Glutamatergic neuron (in vitro differentiated cells): ENCODE data around the gene NBEA. TPM values are rescaled to one million over a fixed set of nuclear protein-coding genes. Genes with fewer than 3 reads are reported as not detected.

ENCODE experiments used
- DNase-seq: peaks from one replicate; pipeline ENCODE4 v3.0.0; 2022
- H3K27ac Mint-ChIP-seq: one replicate; pipeline ENCODE4 v1.8.0; 2020; ENCODE audit warnings: mild to moderate bottlenecking, mixed read lengths, inconsistent platforms; ENCODE audit not compliant: unreplicated experiment
- H3K27me3 Mint-ChIP-seq: one replicate; pipeline ENCODE4 v1.8.0; 2020; ENCODE audit warnings: mild to moderate bottlenecking, moderate library complexity, mixed read lengths, inconsistent platforms; ENCODE audit not compliant: unreplicated experiment
- H3K36me3 Mint-ChIP-seq: one replicate; pipeline ENCODE4 v1.8.0; 2020; ENCODE audit warnings: mild to moderate bottlenecking, mixed read lengths, inconsistent platforms; ENCODE audit not compliant: unreplicated experiment
- H3K4me1 Mint-ChIP-seq: one replicate; pipeline ENCODE4 v1.8.0; 2020; ENCODE audit warnings: mild to moderate bottlenecking, low read depth, mixed read lengths, inconsistent platforms; ENCODE audit not compliant: unreplicated experiment
- H3K4me3 Mint-ChIP-seq: one replicate; pipeline ENCODE4 v1.8.0; 2020; ENCODE audit warnings: mild to moderate bottlenecking, mixed read lengths, inconsistent platforms; ENCODE audit not compliant: unreplicated experiment
- H3K9me3 Mint-ChIP-seq: one replicate; pipeline ENCODE4 v1.8.0; 2020; ENCODE audit warnings: mild to moderate bottlenecking, moderate library complexity, mixed read lengths, inconsistent platforms; ENCODE audit not compliant: unreplicated experiment
- CTCF ChIP-seq: fragments of 200-600 bp; sonication (generic); IDR thresholded peaks from one replicate; pipeline ENCODE4 v1.5.0; 2021; ENCODE audit not compliant: partially characterized antibody, unreplicated experiment
- total RNA-seq: library from RNA; stranded (reverse); fragmentation: NEBNext Ultra II Directional; extraction: Animal tissue kit (Norgen Biotek cat#: 25700); gene quantifications from one replicate; pipeline ENCODE4 v1.2.1, GENCODE V29; 2021; ENCODE audit not compliant: unreplicated experiment

Gene NBEA
- total RNA-seq, 1 donor from 2014 or later: 48.3 TPM

DNA sequence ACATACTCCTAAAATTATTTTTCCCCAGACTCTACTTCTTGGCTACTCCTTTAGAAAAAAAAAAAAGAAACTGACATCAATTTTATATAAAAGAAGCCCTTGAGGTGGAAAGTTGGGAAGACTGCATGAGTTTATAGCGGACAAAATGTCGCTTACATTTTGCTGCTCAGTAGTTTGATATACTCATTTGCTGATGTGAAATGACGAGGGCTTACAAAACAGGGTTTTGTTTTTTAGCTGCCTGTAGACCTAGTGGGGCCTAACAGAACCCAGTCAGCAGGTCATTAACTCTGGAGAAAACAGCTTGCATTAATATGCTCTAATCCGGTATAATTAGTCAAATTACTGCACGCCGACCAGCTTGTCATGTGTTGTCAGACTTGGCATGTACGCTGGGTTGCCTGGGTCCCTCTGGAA, 572.0 kb downstream of the NBEA start:
- peaks cover 14% of the 10 kb centered on the region for H3K4me1 Mint-ChIP-seq
- no peaks in the 10 kb centered on the region for H3K36me3 Mint-ChIP-seq
- H3K4me3 Mint-ChIP-seq: no peak overlapping the region
- H3K9me3 Mint-ChIP-seq: peaks cover 1% of the 10 kb centered on the region
- H3K27me3 Mint-ChIP-seq: no peaks in the 10 kb centered on the region
- TF ChIP-seq CTCF: no peak
- no peak overlapping the region for H3K27ac Mint-ChIP-seq
- no peak for DNase-seq

DNA sequence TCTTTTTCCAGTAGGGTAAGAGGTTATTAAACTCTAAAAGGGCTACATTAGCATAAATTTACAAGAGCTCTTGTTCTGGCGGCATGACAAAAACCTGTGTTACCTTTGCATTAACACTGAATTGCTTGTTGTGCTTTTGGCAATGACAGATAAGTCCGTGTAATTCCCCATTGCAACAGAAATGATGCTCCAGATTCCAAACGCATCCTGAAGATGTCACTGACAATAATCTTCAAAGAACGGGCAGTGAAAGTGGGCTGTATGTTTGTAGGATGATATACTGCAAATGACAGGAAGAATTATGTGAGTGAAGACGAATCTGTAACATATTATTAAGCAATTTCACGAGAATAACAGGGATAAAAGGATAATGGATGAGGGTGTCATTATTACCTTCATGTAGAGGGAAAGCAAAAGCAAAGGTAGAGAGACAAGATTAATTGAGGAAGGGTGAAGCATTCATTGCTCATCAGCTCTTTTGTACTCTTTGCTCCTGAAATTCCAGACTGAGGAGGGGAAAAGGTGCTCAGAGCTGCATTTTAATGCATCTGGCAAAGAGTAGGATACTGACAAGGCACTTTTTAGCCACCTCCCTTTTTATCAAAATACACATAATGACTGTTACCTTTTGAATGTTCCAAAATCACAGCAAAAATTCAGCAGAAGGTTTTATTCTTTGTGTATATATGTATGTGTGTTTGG, 572.9 kb downstream of the NBEA start:
- no peak for TF ChIP-seq CTCF
- Mint-ChIP-seq H3K4me3 (no peak overlapping the region), H3K36me3 (no peaks in the 10 kb centered on the region), H3K4me1 (peaks cover 14% of the 10 kb centered on the region), H3K27ac (no peak overlapping the region), H3K9me3 (peaks cover 2% of the 10 kb centered on the region), H3K27me3 (no peaks in the 10 kb centered on the region)
- no peak for DNase-seq

DNA sequence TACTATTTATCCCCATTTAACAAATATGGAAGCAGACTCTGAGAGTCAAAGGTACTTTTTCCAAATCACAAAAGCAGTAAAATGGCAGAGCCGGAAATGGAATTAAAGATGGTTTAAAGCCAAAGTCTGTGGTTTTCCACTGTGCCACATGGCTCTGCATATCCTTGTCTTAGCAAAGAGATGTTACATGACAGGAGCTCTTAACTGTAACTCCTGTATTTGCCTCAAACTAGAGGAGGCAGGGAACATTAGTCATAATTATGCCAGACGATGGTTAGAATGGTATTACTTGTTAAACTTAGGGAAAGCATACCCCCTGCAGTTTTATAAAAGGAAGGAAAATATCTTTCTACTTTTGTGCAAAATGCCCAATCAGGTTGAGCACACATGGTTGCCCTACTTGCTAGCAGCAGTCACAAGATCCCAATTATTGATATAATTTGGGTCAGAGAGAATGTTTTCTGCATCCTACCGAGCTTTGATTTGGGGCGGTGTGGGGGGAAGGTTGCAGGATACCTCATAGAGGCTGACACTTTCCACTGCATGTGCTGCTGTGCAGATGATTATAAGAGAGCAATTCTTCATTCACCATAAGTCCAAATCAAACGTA, 576.4 kb downstream of the NBEA start:
- Mint-ChIP-seq H3K27me3 (no peaks in the 10 kb centered on the region), H3K4me1 (peaks cover 12% of the 10 kb centered on the region), H3K4me3 (no peak overlapping the region), H3K9me3 (peaks cover 8% of the 10 kb centered on the region), H3K27ac (no peak overlapping the region), H3K36me3 (peaks cover 8% of the 10 kb centered on the region)
- DNase-seq: no peak
- TF ChIP-seq CTCF: no peak

DNA sequence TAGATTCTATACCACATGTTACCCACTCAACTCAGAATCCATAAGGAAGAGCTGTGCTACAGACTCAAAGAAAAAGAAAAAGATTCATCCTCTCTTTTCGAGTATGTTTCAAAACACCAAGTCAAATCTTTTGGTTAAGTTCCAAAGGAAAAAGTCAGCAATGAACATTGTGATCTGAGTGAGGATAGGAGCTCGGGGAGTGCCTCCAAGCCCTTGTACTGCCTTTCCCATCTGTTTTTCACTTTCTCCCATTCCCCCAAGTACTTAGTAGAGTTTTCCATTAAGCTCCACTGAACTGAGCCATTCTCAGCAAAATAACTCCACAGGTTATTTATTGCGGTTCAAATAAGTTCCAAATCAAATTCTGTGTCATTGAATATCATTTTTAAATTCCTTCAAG, 582.1 kb downstream of the NBEA start:
- peaks cover 8% of the 10 kb centered on the region for H3K36me3 Mint-ChIP-seq
- H3K27ac Mint-ChIP-seq: no peak overlapping the region
- H3K4me1 Mint-ChIP-seq: peaks cover 22% of the 10 kb centered on the region
- H3K9me3 Mint-ChIP-seq: peaks cover 9% of the 10 kb centered on the region
- H3K4me3 Mint-ChIP-seq: no peak overlapping the region
- no peak for TF ChIP-seq CTCF
- H3K27me3 Mint-ChIP-seq: peaks cover 4% of the 10 kb centered on the region
- no peak for DNase-seq

- H3K9me3 Mint-ChIP-seq: peaks cover 16% of the 10 kb centered on the region
- peaks cover 40% of the 10 kb centered on the region for H3K4me1 Mint-ChIP-seq
- H3K36me3 Mint-ChIP-seq: peaks cover 5% of the 10 kb centered on the region
- TF ChIP-seq CTCF: no peak
- H3K4me3 Mint-ChIP-seq: no peak overlapping the region
- peaks cover 4% of the 10 kb centered on the region for H3K27me3 Mint-ChIP-seq
- no peak overlapping the region for H3K27ac Mint-ChIP-seq
- DNase-seq: no peak
Measured at GRCh38 chr13:35526577-35526976, 584.5 kb downstream of the NBEA start.
